Measurements from ENCODE around the gene CHRNA10.

The CHRNA10 gene

GRCh38 chr11:3623121-3623520, 48.1 kb downstream of the CHRNA10 start:
- Mint-ChIP-seq H3K4me1 (peaks cover 5% of the 10 kb centered on the region), H3K36me3 (no peaks in the 10 kb centered on the region), H3K27me3 (no peaks in the 10 kb centered on the region), H3K4me3 (no peak overlapping the region), H3K9me3 (no peaks in the 10 kb centered on the region), H3K27ac (no peak overlapping the region)

- H3K9me3 Mint-ChIP-seq: no peaks in the 10 kb centered on the region
- H3K36me3 Mint-ChIP-seq: no peaks in the 10 kb centered on the region
- H3K4me3 Mint-ChIP-seq: no peak overlapping the region
- H3K27ac Mint-ChIP-seq: no peak overlapping the region
- peaks cover 5% of the 10 kb centered on the region for H3K4me1 Mint-ChIP-seq
- H3K27me3 Mint-ChIP-seq: no peaks in the 10 kb centered on the region
Observed at GRCh38 chr11:3622521-3622920, 48.7 kb downstream of the CHRNA10 start.

- H3K4me1 Mint-ChIP-seq: peaks cover 12% of the 10 kb centered on the region
- no peaks in the 10 kb centered on the region for H3K27me3 Mint-ChIP-seq
- no peaks in the 10 kb centered on the region for H3K36me3 Mint-ChIP-seq
- no peak overlapping the region for H3K4me3 Mint-ChIP-seq
- H3K9me3 Mint-ChIP-seq: no peaks in the 10 kb centered on the region
- H3K27ac Mint-ChIP-seq: no peak overlapping the region
Observed at GRCh38 chr11:3617990-3618389, 53.2 kb downstream of the CHRNA10 start.

GRCh38 chr11:3616721-3617460, 54.3 kb downstream of the CHRNA10 start:
- H3K4me3 Mint-ChIP-seq: no peak overlapping the region

GRCh38 chr11:3615998-3616397, 55.2 kb downstream of the CHRNA10 start:
- Mint-ChIP-seq H3K36me3 (no peaks in the 10 kb centered on the region), H3K27me3 (no peaks in the 10 kb centered on the region), H3K4me3 (no peak overlapping the region), H3K9me3 (no peaks in the 10 kb centered on the region), H3K4me1 (peaks cover 12% of the 10 kb centered on the region), H3K27ac (no peak overlapping the region)

More at GRCh38 chr11:3616721-3617460, 54.3 kb downstream of the CHRNA10 start:
- Mint-ChIP-seq H3K27ac (no peak overlapping the region), H3K4me1 (peaks cover 12% of the 10 kb centered on the region), H3K27me3 (no peaks in the 10 kb centered on the region), H3K36me3 (no peaks in the 10 kb centered on the region), H3K9me3 (no peaks in the 10 kb centered on the region)
